Ascending aorta (tissue), 2 donors: ENCODE results near the gene MAML1. TPM values are rescaled to one million over a fixed set of nuclear protein-coding genes. Genes with fewer than 3 reads are reported as not detected.

Source experiments
- DNase-seq, 2 donors: peaks; one replicate each; pipeline ENCODE4 v3.0.0-alpha.2; 2019; ENCODE audit warnings: low spot score in 2 of 2
- H3K27ac ChIP-seq, 2 donors: fragments of 200-600 bp; sonication (generic); one replicate each; pipeline ENCODE4 v1.5.1; 2016 to 2017; ENCODE audit warnings: mild to moderate bottlenecking in 1 of 2
- H3K27me3 ChIP-seq: fragments of 200-600 bp; sonication (generic); one replicate; pipeline ENCODE4 v1.5.1; 2017
- H3K36me3 ChIP-seq, 2 donors: fragments of 200-600 bp; sonication (generic); one replicate each; pipeline ENCODE4 v1.5.1; 2016
- H3K4me1 ChIP-seq, 2 donors: fragments of 200-600 bp; sonication (generic); one replicate each; pipeline ENCODE4 v1.5.1; 2016 to 2017; ENCODE audit warnings: mild to moderate bottlenecking in 1 of 2
- H3K4me3 ChIP-seq, 2 donors: fragments of 200-600 bp; sonication (generic); one replicate each; pipeline ENCODE4 v1.5.1; 2016 to 2017; ENCODE audit warnings: mild to moderate bottlenecking in 1 of 2
- H3K9me3 ChIP-seq, 2 donors: fragments of 200-600 bp; sonication (generic); one replicate each; pipeline ENCODE4 v1.5.1; 2016
- intact Hi-C: fragments of 100-400 bp; cut with DNase I; formaldehyde crosslinking; loops from one replicate; pipeline ENCODE4 v1.15.1; 2023
- total RNA-seq: library from RNA; depleted of rRNA; stranded (reverse); fragments of >200 nt; gene quantifications from one replicate; pipeline ENCODE4 v1.1.0, GENCODE V29; 2016
- TF ChIP-seq, protein P1 (sequence below), 3 experiments: fragments of 200-600 bp in 2 of 3; fragments of 450-650 bp in 1 of 3; sonication (generic) in 2 of 3; IDR thresholded peaks; one replicate each; pipeline ENCODE4 v1.5.1; 2016 to 2019; ENCODE audit warnings: antibody characterized with exemption in 3 of 3, mild to moderate bottlenecking in 1 of 3, moderate library complexity in 1 of 3

Gene MAML1
- total RNA-seq, 1 donor from 2014 or later = 42.6 TPM

- Histone ChIP-seq H3K27ac (no peak overlapping the region), H3K4me1 (peaks cover 0 to 11% of the 10 kb centered on the region in 2 donors)
- intact Hi-C loops = no loop called here
These were observed 22.4 kb downstream of the MAML1 start for GRCh38 chr5:179755022-179755421.

GRCh38 chr5:179758955-179759354 lies 26.3 kb downstream of the MAML1 start:
- Histone ChIP-seq H3K4me3 (no peak overlapping the region), H3K27ac (no peak overlapping the region), H3K9me3 (no peaks in the 10 kb centered on the region), H3K4me1 (peaks cover 6 to 29% of the 10 kb centered on the region in 2 donors), H3K36me3 (no peaks in the 10 kb centered on the region), H3K27me3 (no peaks in the 10 kb centered on the region)
- intact Hi-C loops = no loop called here
- TF ChIP-seq, protein P1, sequence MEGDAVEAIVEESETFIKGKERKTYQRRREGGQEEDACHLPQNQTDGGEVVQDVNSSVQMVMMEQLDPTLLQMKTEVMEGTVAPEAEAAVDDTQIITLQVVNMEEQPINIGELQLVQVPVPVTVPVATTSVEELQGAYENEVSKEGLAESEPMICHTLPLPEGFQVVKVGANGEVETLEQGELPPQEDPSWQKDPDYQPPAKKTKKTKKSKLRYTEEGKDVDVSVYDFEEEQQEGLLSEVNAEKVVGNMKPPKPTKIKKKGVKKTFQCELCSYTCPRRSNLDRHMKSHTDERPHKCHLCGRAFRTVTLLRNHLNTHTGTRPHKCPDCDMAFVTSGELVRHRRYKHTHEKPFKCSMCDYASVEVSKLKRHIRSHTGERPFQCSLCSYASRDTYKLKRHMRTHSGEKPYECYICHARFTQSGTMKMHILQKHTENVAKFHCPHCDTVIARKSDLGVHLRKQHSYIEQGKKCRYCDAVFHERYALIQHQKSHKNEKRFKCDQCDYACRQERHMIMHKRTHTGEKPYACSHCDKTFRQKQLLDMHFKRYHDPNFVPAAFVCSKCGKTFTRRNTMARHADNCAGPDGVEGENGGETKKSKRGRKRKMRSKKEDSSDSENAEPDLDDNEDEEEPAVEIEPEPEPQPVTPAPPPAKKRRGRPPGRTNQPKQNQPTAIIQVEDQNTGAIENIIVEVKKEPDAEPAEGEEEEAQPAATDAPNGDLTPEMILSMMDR (IDR thresholded peaks at IDR 0.05) = no peak
- no peak for DNase-seq

More at GRCh38 chr5:179755022-179755421, 22.4 kb downstream of the MAML1 start:
- TF ChIP-seq, protein P1 (IDR thresholded peaks at IDR 0.05) = no peak
- H3K4me3 ChIP-seq = no peak overlapping the region
- no peaks in the 10 kb centered on the region for H3K27me3 ChIP-seq
- DNase-seq = no peak
- H3K9me3 ChIP-seq = no peaks in the 10 kb centered on the region
- no peaks in the 10 kb centered on the region for H3K36me3 ChIP-seq

GRCh38 chr5:179759581-179760551 lies 27.2 kb downstream of the MAML1 start:
- TF ChIP-seq, protein P1 (IDR thresholded peaks at IDR 0.05) = no peak
- Histone ChIP-seq H3K36me3 (no peaks in the 10 kb centered on the region), H3K4me3 (no peak overlapping the region), H3K27me3 (no peaks in the 10 kb centered on the region), H3K9me3 (no peaks in the 10 kb centered on the region), H3K4me1 (peaks cover 8 to 38% of the 10 kb centered on the region in 2 donors), H3K27ac (peak overlapping the region in 1 of 2 donors; percentile 14)
- DNase-seq = no peak
- intact Hi-C loops = no loop called here

- Histone ChIP-seq H3K27me3 (no peaks in the 10 kb centered on the region), H3K4me3 (no peak overlapping the region), H3K27ac (peak overlapping the region; percentile 21 to 54), H3K9me3 (no peaks in the 10 kb centered on the region), H3K4me1 (peaks cover 22 to 52% of the 10 kb centered on the region in 2 donors), H3K36me3 (peaks cover 9 to 12% of the 10 kb centered on the region in 2 donors)
- intact Hi-C loops = no loop called here
- TF ChIP-seq, protein P1 (IDR thresholded peaks at IDR 0.05) = no peak
- no peak for DNase-seq
These were observed 29.6 kb downstream of the MAML1 start for GRCh38 chr5:179762079-179762780.

GRCh38 chr5:179762781-179763176 lies 30.2 kb downstream of the MAML1 start:
- H3K4me3 ChIP-seq = no peak overlapping the region
- DNase-seq = no peak
- peak overlapping the region; percentile 21 to 54 for H3K27ac ChIP-seq
- H3K36me3 ChIP-seq = peaks cover 12% of the 10 kb centered on the region in 2 donors
- no peaks in the 10 kb centered on the region for H3K27me3 ChIP-seq
- H3K4me1 ChIP-seq = peaks cover 22 to 52% of the 10 kb centered on the region in 2 donors
- H3K9me3 ChIP-seq = no peaks in the 10 kb centered on the region
- intact Hi-C loops = loop anchor here (1.0 kb wide), 2 partner anchors 30 to 34 kb away; partner anchors contain the start of gene MAML1
- TF ChIP-seq, protein P1 (IDR thresholded peaks at IDR 0.05) = no peak
